Muscle of back (tissue), 11 donors: Measurements from ENCODE around the gene MED23. TPM values are rescaled to one million over a fixed set of nuclear protein-coding genes. Genes with fewer than 3 reads are reported as not detected.
"Not testable (repeated sequence)": the region's sequence is repeated elsewhere in the genome, so short reads cannot be mapped to it uniquely, and the experiment has no call there.

Experiments
- DNase-seq, 3 donors: peaks; one replicate each; pipeline versions ENCODE4 v3.0.0 to v3.0.0-alpha.2; 2013
- polyA plus RNA-seq, 10 donors: library from polyadenylated mRNA; unstranded; fragments of 120-200 nt; gene quantifications; one replicate each; pipeline ENCODE4 v1.2.1, GENCODE V29; 2013; ENCODE audit not compliant: insufficient read length in 10 of 10

Gene MED23
- polyA plus RNA-seq, 10 donors = 16.8 to 35.2 (median 24.7) TPM

DNA sequence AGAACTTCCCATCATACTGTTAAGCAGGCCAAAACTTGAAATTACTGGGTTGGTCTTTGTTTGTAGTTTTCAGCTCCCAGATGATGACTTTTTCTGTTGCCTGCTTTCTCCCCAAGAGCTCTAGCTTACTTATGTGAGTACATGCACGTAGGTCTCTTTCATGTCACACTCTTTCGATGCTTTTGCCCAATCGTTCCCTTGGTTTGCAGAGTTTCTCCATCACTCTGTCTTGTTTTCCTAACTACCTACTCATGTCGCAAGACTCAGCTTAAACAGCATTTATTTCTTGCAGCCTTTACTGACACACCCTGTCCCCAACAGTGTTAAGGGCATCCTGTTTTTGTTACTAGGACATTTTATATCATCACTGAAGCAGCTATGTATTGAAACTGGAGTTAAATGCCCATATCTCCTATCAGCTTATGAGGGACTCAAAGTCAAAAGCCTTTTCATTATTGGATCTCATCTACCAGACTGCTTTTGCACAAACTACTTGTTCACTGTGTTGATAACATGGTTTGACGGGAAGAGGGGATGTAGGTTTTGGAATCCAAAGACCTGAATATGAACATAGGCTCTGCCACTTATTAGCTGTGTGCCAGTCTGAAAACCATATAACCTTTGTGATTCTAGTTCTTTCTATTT, 52.1 kb downstream of the MED23 start:
- no peak for DNase-seq

- no peak for DNase-seq
These were observed 53.4 kb downstream of the MED23 start for GRCh38 chr6:131574686-131575085.

DNA sequence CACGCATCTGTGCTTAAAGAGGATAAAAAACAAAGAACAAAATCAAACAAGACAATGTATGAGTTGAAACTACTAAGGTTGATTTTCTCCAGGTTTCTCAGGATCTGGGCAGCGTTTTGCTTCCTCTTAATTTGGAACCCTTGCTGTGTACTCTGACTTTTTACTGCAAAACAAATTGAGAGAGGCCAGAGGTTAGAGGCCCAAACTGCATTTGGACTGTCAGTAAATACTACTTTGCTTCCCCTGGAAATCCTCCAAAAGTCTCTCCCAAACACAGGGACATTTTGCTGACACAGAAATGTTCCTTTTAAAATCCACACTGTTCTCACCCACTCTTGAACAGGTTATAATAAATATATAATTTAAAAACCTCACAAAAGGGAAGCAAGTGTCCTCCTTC, 53.9 kb downstream of the MED23 start:
- DNase-seq = no peak

GRCh38 chr6:131572686-131573415, 55.2 kb downstream of the MED23 start, which contains the start of gene ARG1:
TSS of gene ARG1 (plus strand) at chr6:131573226. CDS start at chr6:131573283, 57 bp downstream.
- no peak for DNase-seq

DNA sequence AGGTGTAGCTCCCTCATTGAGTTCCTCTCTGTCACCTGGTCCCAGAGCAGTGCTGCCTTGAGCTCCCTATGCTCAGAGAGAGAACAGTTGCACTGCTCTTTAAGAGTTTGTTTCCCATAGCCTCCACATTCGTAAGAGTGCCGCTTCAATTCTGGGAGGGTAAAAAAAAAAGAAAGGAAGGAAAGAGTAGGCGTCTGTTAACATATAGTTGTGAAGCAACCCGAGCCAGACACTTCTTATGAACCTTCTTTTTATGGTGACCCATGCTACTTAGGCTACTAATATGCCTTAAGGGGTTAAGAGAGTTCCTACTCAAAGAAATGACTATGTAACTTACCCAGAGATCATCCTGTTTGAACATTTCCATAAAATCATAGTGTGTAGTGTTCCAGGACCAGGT, 59.3 kb downstream of the MED23 start:
- DNase-seq = no peak

DNA sequence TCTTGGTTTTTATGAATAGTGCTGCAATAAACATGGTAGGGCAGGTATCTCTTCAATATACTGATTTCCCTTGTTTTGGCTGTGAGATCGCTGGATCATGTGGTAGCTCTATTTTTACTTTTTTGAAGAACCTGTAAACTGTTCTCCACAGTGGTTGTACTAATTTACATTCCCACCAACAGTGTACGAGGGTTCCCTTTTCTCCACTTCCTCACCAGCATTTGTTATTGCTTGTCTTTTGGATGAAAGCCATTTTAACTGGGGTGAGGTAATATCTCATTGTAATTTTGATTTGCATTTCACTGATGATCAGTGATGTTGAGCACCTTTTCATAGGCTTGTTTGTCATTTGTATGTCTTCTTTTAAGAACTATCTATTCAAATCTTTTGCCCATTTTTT, 63.0 kb downstream of the MED23 start:
- DNase-seq = no peak

DNA sequence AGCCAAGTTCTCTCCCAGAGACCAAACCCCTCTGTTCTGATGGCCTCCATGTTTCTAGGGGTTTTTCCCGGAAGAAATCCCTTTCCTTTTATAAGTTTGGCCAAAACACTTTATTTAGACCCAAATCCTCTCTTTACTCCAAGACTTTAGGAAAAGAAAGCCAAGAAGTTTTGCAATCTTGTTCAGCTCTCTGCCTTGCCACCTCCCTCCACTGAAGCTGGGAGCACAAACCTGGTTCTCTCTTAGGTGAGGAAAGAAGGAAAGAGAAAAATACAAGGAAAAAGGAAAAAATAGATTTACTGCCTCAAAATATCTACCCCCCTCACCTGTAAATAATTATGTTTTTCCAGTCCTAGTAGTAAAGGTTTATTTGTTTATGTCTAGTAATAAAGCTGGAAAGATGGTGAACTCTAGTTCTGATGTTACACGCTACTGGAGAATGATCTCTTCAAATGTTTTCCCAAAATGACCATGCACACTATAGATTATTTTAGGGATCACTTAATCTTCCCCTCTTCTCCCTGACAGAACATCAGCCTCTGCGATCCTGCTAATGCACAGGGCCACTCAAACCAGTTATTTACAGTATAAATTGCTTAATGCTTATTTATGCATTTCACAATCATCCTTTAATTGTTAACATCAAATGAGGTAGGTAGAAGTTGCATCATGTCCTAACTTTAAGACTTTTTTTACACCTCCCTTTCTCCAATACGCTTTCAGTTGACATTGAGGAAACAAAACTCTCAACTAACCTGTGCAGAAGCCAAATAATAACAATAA, 65.9 kb downstream of the MED23 start:
- no peak for DNase-seq

DNA sequence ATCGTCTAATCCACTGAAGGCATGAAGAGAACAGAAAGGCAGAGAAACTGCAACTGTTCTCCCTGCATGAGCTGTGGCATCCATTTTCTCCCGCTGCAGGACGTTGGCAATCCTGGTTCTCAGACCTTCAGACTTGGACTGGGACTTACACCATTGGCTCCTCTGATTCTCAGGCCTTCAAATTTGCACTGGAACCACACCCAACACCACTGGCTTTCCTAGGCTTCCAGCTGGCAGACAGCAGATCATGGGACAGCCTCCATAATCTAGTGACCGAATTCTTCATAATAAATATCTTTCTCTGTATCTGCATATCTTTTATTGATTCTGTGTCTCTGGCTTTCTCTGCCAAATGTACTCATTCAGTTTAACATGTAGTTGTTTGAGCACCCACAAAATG, 69.1 kb downstream of the MED23 start:
- DNase-seq = no peak

DNA sequence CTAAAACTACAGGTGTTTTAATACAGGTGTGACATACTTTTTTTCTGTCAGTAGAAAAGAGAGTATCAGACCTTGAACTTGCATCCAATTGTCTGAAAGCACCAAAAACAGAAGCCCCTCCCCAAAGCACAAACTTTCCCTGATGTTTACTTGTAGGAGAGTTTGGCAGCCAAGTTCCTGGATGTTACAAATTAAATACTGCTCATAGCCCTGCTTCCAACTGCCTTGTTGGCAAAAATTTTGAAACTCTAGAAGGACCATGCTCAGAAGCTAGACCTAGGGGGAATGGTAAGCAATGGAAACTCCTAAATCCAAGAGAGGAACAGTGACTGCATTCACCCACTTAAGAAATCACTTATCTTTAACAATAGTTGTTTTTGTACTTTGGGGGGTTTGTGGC, 72.0 kb downstream of the MED23 start:
- peak; percentile 8 to 75 (median 46) for DNase-seq

GRCh38 chr6:131552572-131552971, 75.5 kb downstream of the MED23 start:
- no peak for DNase-seq

- DNase-seq = no peak
These were observed 76.1 kb downstream of the MED23 start for GRCh38 chr6:131551902-131552301.

- no peak for DNase-seq
These were observed 78.2 kb downstream of the MED23 start for GRCh38 chr6:131549811-131550210.

DNA sequence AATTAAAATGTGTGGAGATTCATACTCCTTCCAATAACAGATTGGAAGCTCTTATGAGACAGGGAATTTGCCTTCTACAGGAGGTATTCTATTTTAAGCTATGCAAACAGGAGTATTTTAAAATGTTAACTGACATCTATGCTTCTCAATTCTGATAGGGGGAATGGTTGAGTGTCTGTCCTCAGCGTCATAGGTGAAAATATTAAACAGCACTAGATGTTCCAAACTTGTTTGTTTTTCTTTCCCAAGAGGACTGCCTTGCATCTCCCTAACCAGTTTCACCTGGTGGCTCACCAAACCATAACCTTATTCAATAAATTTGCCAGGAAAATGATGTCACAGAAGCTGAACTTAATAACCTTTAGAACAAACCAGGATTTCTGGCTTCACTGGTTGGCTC, 79.6 kb downstream of the MED23 start:
- no peak for DNase-seq

GRCh38 chr6:131547488-131547887, 80.6 kb downstream of the MED23 start:
- no peak for DNase-seq

GRCh38 chr6:131545317-131545716, 82.7 kb downstream of the MED23 start:
- DNase-seq = no peak

- not testable (repeated sequence) for DNase-seq
These were observed 89.4 kb downstream of the MED23 start for GRCh38 chr6:131538615-131539014.

- no peak for DNase-seq
These were observed 95.4 kb downstream of the MED23 start for GRCh38 chr6:131532580-131533039.

DNA sequence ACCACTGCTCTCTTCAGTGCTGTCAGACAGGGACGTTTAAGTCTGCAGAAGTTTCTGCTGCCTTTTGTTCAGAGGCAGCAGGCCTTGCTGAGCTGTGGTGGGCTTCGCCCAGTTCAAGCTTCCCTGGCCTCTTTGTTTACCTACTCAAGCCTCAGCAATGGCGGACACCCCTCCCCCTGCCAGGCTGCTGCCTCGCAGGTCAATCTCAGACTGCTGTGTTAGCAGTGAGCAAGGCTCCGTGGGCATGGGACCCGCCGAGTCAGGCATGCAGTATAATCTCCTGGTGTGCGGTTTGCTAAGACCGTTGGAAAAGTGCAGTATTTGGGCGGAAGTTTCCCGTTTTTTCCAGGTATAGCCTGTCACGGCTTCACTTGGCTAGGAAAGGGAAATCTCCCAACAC, 96.4 kb downstream of the MED23 start:
- not testable (repeated sequence) for DNase-seq

DNA sequence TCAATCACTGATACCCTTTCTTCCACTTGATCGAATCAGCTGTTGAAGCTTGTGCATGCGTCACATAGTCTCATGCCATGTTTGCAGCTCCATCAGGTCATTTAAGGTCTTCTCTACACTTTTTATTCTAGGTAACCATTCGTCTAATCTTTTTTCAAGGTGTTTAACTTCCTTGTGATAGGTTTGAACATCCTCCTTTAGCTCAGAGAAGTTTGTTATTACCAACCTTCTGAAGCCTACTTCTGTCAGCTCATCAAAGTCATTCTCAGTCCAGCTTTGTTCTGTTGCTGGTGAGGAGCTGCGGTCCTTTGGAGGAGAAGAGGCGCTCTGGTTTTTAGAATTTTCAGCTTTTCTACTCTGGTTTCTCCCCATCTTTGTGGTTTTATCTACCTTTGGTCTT, 97.1 kb downstream of the MED23 start:
- DNase-seq = not testable (repeated sequence)

- DNase-seq = no peak
These were observed 103.2 kb downstream of the MED23 start for GRCh38 chr6:131524695-131525336.

DNA sequence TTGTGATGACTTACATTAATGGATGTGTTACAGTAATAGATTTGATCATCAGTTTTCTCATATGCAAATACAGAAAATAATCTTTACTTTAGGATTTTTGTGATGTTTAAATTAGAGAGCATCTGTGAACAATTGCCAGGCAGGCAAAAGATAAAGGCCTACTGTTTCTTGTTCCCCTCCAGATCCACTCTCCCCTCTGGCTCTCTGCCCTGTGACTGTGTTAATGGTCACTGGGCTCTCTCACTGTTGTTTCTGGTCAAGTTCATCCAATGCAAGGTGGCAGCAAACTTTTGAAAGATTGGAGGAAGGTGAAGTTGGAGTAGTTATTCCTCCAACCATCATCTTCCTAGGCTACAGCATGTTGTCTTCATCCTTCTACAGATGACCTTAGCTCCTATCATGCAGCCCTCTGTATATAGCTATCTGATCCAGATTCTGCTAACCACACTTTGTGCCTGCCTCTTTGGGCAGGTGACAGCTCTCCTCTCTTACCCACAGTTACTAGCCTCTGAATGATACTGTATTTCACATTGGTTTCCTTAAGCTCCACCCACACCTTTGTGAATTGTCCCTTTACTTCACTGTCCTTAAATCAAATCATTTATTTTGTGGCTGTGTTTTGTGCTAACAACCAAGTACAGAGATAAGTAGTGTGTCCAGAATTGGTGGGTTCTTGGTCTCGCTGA, 103.9 kb downstream of the MED23 start:
- DNase-seq = no peak
